Lower lobe of right lung (tissue), 2 donors: ENCODE data around the gene MST1R. TPM values are rescaled to one million over a fixed set of nuclear protein-coding genes. Genes with fewer than 3 reads are reported as not detected.
A peak's percentile ranks its signal among the peaks of the same experiment; 100 is the strongest.

ENCODE experiments used
- ATAC-seq, 2 donors: fragments of 200-7000 bp; cut with Tn5 transposase; one replicate each; pipeline ENCODE4 v1.9.1; 2020 to 2022; ENCODE audit warnings: mild to moderate bottlenecking in 2 of 2, moderate library complexity in 2 of 2
- DNase-seq: peaks from one replicate; pipeline ENCODE4 v3.0.0-alpha.2; 2020
- H3K27ac ChIP-seq: fragments of 200-600 bp; one replicate; pipeline ENCODE4 v1.8.0; 2022
- H3K27me3 ChIP-seq: fragments of 200-600 bp; one replicate; pipeline ENCODE4 v1.8.0; 2022; ENCODE audit warnings: low read depth
- H3K36me3 ChIP-seq: fragments of 200-600 bp; one replicate; pipeline ENCODE4 v1.8.0; 2022; ENCODE audit warnings: mild to moderate bottlenecking
- H3K4me1 ChIP-seq: fragments of 200-600 bp; one replicate; pipeline ENCODE4 v1.8.0; 2022
- H3K4me3 ChIP-seq: fragments of 200-600 bp; one replicate; pipeline ENCODE4 v1.8.0; 2022; ENCODE audit warnings: mild to moderate bottlenecking
- H3K9me3 ChIP-seq: fragments of 200-600 bp; one replicate; pipeline ENCODE4 v1.8.0; 2022
- CTCF ChIP-seq: fragments of 200-600 bp; IDR thresholded peaks from one replicate; pipeline ENCODE4 v1.8.0; 2022; ENCODE audit warnings: antibody characterized with exemption, mild to moderate bottlenecking
- intact Hi-C: fragments of 100-400 bp; cut with DNase I; formaldehyde crosslinking; loops from one replicate; pipeline ENCODE4 v1.11.0; 2022
- total RNA-seq: library from RNA; stranded (reverse); fragmentation: NEBNext Ultra II Directional; extraction: Animal tissue kit (Norgen Biotek cat#: 25700); gene quantifications from one replicate; pipeline ENCODE4 v1.2.1, GENCODE V29; 2021
- donor health status: DM: no; HTN: yes; CAD: no; lungs with severe emphysema.

MST1R gene
- total RNA-seq, 1 donor from 2014 or later: 27.3 TPM

- H3K27me3 ChIP-seq: no peaks in the 10 kb centered on the region
- intact Hi-C loops: no loop called here
- peak overlapping the region; percentile 81 for H3K27ac ChIP-seq
- ATAC-seq: peak; percentile 80 to 84
- peaks cover 32% of the 10 kb centered on the region for H3K36me3 ChIP-seq
- DNase-seq: peak; percentile 86
- peaks cover 55% of the 10 kb centered on the region for H3K4me1 ChIP-seq
- H3K4me3 ChIP-seq: peak overlapping the region; percentile 19
- H3K9me3 ChIP-seq: no peaks in the 10 kb centered on the region
- TF ChIP-seq CTCF: no peak
Observed at GRCh38 chr3:49900491-49901153, 3.1 kb downstream of the MST1R start.

- Histone ChIP-seq H3K27me3 (no peaks in the 10 kb centered on the region), H3K4me3 (no peak overlapping the region), H3K36me3 (peaks cover 37% of the 10 kb centered on the region), H3K4me1 (peaks cover 49% of the 10 kb centered on the region), H3K27ac (peak overlapping the region; percentile 81), H3K9me3 (no peaks in the 10 kb centered on the region)
- ATAC-seq (no peak), DNase-seq (no peak)
- peak; percentile 20 for TF ChIP-seq CTCF
- intact Hi-C loops: no loop called here
Observed at GRCh38 chr3:49899815-49900214, 3.9 kb downstream of the MST1R start.

- peaks cover 40% of the 10 kb centered on the region for H3K4me1 ChIP-seq
- no peak for ATAC-seq
- DNase-seq: no peak
Observed at GRCh38 chr3:49898991-49899390, 4.7 kb downstream of the MST1R start.

GRCh38 chr3:49896345-49896744 is 7.3 kb downstream of the MST1R start:
- Histone ChIP-seq H3K4me3 (no peak overlapping the region), H3K4me1 (peaks cover 17% of the 10 kb centered on the region), H3K27me3 (no peaks in the 10 kb centered on the region), H3K9me3 (no peaks in the 10 kb centered on the region), H3K36me3 (peaks cover 40% of the 10 kb centered on the region), H3K27ac (no peak overlapping the region)
- intact Hi-C loops: no loop called here
- DNase-seq (no peak), ATAC-seq (no peak)
- TF ChIP-seq CTCF: no peak

More at GRCh38 chr3:49898991-49899390, 4.7 kb downstream of the MST1R start:
- H3K36me3 ChIP-seq: peaks cover 37% of the 10 kb centered on the region
- TF ChIP-seq CTCF: no peak
- H3K9me3 ChIP-seq: no peaks in the 10 kb centered on the region
- H3K27me3 ChIP-seq: no peaks in the 10 kb centered on the region
- H3K4me3 ChIP-seq: no peak overlapping the region
- no peak overlapping the region for H3K27ac ChIP-seq
- intact Hi-C loops: no loop called here

- intact Hi-C loops: no loop called here
- Histone ChIP-seq H3K27me3 (no peaks in the 10 kb centered on the region), H3K9me3 (no peaks in the 10 kb centered on the region), H3K27ac (no peak overlapping the region), H3K36me3 (peaks cover 40% of the 10 kb centered on the region), H3K4me3 (no peak overlapping the region), H3K4me1 (peaks cover 11% of the 10 kb centered on the region)
- DNase-seq: no peak
- no peak for TF ChIP-seq CTCF
- ATAC-seq: no peak
Observed at GRCh38 chr3:49895791-49896190, 7.9 kb downstream of the MST1R start.
